Peyer's patch (tissue), 4 donors: ENCODE data around the gene EPN1.

ENCODE experiments used
- POLR2A ChIP-seq, 2 donors: fragments of 450-650 bp; IDR thresholded peaks; one replicate each; pipeline ENCODE4 v1.5.1; 2017; ENCODE audit warnings: antibody characterized with exemption in 2 of 2, mild to moderate bottlenecking in 2 of 2, moderate library complexity in 2 of 2
- TF ChIP-seq, protein P1 (sequence below), 6 experiments: fragments of 450-650 bp in 4 of 6; fragments of 200-600 bp in 2 of 6; sonication (generic) in 1 of 6; IDR thresholded peaks; one replicate each; pipeline ENCODE4 v1.5.1; 2017 to 2019; ENCODE audit warnings: antibody characterized with exemption in 6 of 6, mild to moderate bottlenecking in 3 of 6, moderate library complexity in 1 of 6

DNA sequence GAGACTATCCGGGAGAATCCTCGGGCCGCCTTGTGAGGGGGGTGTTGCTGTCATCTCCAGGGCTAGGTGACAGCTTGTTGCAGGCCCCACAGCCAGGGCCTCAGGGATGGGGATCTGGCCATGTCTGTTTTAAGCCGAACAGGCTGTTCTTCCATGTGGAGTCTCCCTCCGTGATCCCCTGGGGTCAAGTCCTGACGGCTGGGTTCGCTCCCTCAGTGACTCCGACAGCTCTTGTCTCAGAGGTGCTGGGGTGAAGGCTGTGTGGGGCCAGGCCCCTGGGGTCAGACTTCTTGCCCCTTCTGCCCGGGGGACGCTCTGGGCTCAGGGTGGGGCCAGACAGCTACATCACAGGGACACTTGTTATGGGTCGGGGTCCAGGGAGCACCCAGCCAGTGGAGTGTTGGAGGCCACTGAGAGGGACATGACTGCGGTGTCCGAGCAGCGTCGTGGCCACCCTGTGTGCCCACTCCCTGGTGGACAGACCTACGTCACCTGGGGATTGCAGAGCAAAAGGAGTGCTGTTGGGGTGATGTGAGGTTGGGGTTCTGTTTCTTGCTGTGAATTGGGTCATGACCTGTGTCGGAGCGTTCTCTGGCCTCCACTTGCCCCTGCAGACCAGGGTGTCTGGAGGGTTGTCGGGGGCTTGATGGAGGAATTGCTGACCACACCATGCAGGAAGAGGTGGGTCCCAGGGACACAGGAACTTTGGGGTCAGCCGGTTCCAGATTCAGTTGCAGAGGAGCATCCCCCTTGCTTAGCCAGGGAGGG is 21.5 kb downstream of the EPN1 start:
- TF ChIP-seq, protein P1, sequence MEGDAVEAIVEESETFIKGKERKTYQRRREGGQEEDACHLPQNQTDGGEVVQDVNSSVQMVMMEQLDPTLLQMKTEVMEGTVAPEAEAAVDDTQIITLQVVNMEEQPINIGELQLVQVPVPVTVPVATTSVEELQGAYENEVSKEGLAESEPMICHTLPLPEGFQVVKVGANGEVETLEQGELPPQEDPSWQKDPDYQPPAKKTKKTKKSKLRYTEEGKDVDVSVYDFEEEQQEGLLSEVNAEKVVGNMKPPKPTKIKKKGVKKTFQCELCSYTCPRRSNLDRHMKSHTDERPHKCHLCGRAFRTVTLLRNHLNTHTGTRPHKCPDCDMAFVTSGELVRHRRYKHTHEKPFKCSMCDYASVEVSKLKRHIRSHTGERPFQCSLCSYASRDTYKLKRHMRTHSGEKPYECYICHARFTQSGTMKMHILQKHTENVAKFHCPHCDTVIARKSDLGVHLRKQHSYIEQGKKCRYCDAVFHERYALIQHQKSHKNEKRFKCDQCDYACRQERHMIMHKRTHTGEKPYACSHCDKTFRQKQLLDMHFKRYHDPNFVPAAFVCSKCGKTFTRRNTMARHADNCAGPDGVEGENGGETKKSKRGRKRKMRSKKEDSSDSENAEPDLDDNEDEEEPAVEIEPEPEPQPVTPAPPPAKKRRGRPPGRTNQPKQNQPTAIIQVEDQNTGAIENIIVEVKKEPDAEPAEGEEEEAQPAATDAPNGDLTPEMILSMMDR (IDR thresholded peaks at IDR 0.05) = no peak
- no peak for TF ChIP-seq POLR2A (IDR thresholded peaks at IDR 0.05)
